Measurements from ENCODE around the gene EHD1. TPM values are rescaled to one million over a fixed set of nuclear protein-coding genes. Genes with fewer than 3 reads are reported as not detected.

Gene EHD1
- total RNA-seq, 2 experiments from 2014 or later, result 101 to 153 TPM

- intact Hi-C loops (cut with micrococcal nuclease; ENCODE audit: unreplicated experiment), result loop anchor here (2.0 to 10.0 kb wide), 4 partner anchors 58 to 470 kb away; partner anchors contain the start of genes CDC42EP2, CDCA5, SNX15 and ZFPL1
- no peaks in the 10 kb centered on the region for H3K9me3 ChIP-seq (ENCODE audit: low read length)
- peak overlapping the region; percentile 71 for H3K4me3 ChIP-seq (ENCODE audit: low read depth, low read length, poor library complexity, severe bottlenecking)
- DNase-seq (ENCODE audit: low spot score), result no peak
- CTCF ChIA-PET (ENCODE audit: unreplicated experiment), result no interaction called here
- H3K36me3 ChIP-seq (ENCODE audit: insufficient read depth, low read length), result no peaks in the 10 kb centered on the region
- H3K27ac ChIP-seq (ENCODE audit: low read depth, low read length, poor library complexity, severe bottlenecking), result peak overlapping the region; percentile 38
- H3K9me2 ChIP-seq (ENCODE audit: insufficient read depth, low read length), result no peaks in the 10 kb centered on the region
- no TSS peak for BruUV-seq (replicated peaks)
- peaks cover 54% of the 10 kb centered on the region for H3K4me1 ChIP-seq (ENCODE audit: insufficient read depth, low read length, poor library complexity, severe bottlenecking)
- H4K20me1 ChIP-seq (ENCODE audit: insufficient read depth, low read length), result no peaks in the 10 kb centered on the region
- TF ChIP-seq EZH2phosphoT487 (IDR thresholded peaks at IDR 0.05; ENCODE audit: borderline replicate concordance, low read depth, low read length), result no peak
- no peak for TF ChIP-seq CTCF (conservative IDR thresholded peaks at IDR 0.05; ENCODE audit: low read length)
- POLR2A ChIA-PET, result interaction anchor here (0.6 to 1.6 kb wide), 4 partner anchors 14 to 164 kb away, joined by 3 to 10 read pairs (median 4); no protein-coding TSS in a partner anchor
- H2AFZ ChIP-seq (ENCODE audit: low read length), result peak overlapping the region; percentile 72
- no peaks in the 10 kb centered on the region for H3K79me2 ChIP-seq (ENCODE audit: insufficient read depth, low read depth, low read length)
- peak overlapping the region; percentile 74 for H3K4me2 ChIP-seq (ENCODE audit: low read length)
These were observed 33.2 kb downstream of the EHD1 start for GRCh38 chr11:64845129-64845775.

- TF ChIP-seq CTCF (conservative IDR thresholded peaks at IDR 0.05; ENCODE audit: low read length) (peak; percentile 72), EZH2phosphoT487 (IDR thresholded peaks at IDR 0.05; ENCODE audit: borderline replicate concordance, low read depth, low read length) (no peak)
- Histone ChIP-seq H3K4me2 (ENCODE audit: low read length) (peak within 1 kb of the TSS; percentile 74), H3K9me3 (ENCODE audit: low read length) (no peaks in the 10 kb centered on the region), H3K36me3 (ENCODE audit: insufficient read depth, low read length) (no peaks in the 10 kb centered on the region), H3K9me2 (ENCODE audit: insufficient read depth, low read length) (no peaks in the 10 kb centered on the region), H3K79me2 (ENCODE audit: insufficient read depth, low read depth, low read length) (no peaks in the 10 kb centered on the region), H2AFZ (ENCODE audit: low read length) (peak within 1 kb of the TSS; percentile 72), H4K20me1 (ENCODE audit: insufficient read depth, low read length) (no peaks in the 10 kb centered on the region), H3K27ac (ENCODE audit: low read depth, low read length, poor library complexity, severe bottlenecking) (peak within 1 kb of the TSS; percentile 38), H3K4me1 (ENCODE audit: insufficient read depth, low read length, poor library complexity, severe bottlenecking) (peaks cover 47% of the 10 kb centered on the region), H3K4me3 (ENCODE audit: low read depth, low read length, poor library complexity, severe bottlenecking) (peak within 1 kb of the TSS; percentile 71)
- peak; percentile 80 for DNase-seq (ENCODE audit: low spot score)
- POLR2A ChIA-PET, result interaction anchor here (0.5 to 1.6 kb wide), 3 partner anchors 15 to 1813 kb away, joined by 5 to 10 read pairs (median 5); no protein-coding TSS in a partner anchor
- intact Hi-C loops (cut with micrococcal nuclease; ENCODE audit: unreplicated experiment), result loop anchor here (1.0 to 10.0 kb wide), 5 partner anchors 42 to 470 kb away; partner anchors contain the start of genes CDC42EP2, CDCA5, SNX15 and ZFPL1
- no TSS peak for BruUV-seq (replicated peaks)
- CTCF ChIA-PET (ENCODE audit: unreplicated experiment), result interaction anchor here (0.6 to 1.1 kb wide), 3 partner anchors 19 to 43 kb away, joined by 4 to 6 read pairs (median 5); no protein-coding TSS in a partner anchor
These were observed 33.9 kb downstream of the EHD1 start, which contains the start of gene CDC42BPG for GRCh38 chr11:64844330-64845128. Gene CDC42BPG (minus strand): TSS chr11:64844653. CDS start chr11:64844569, 84 bp downstream.

Data from OCI-LY7 (cell line).